ENCODE measurements around the gene CD6. TPM values are rescaled to one million over a fixed set of nuclear protein-coding genes. Genes with fewer than 3 reads are reported as not detected.

CD6 gene
- total RNA-seq, 1 donor from 2014 or later, result not detected

DNA sequence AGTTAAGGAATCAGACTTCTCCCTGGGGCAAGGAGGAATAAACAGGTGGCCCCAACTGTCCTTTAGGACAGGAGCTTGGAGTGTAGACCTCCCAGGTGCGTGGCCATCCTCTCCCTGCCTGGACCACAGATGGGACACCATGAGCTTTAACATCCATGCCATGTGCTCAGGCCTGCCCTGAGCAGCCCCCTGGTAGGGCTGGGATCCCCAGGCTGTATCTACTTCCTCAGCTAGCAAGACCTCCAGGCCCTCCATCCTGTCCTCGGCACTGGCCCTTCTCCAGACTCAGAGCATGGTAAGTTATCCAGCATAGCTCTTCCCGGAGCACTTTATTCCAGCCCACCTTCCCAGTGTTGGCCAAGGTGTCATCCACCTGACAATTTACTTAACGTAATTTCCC lies 5.7 kb downstream of the CD6 start:
- no peak overlapping the region for H3K27ac ChIP-seq
- DNase-seq (ENCODE audit: low spot score), result no peak
- no peak overlapping the region for H3K4me3 ChIP-seq
- Mint-ChIP-seq H3K36me3 (no peaks in the 10 kb centered on the region), H3K9me3 (no peaks in the 10 kb centered on the region), H3K4me1 (peaks cover 12% of the 10 kb centered on the region), H3K4me3 (no peak overlapping the region), H3K27ac (no peak overlapping the region), H3K27me3 (ENCODE audit: insufficient read depth, low read depth) (peaks cover 4% of the 10 kb centered on the region)
- H3K4me1 ChIP-seq, result no peaks in the 10 kb centered on the region
- H3F3A ChIP-seq (ENCODE audit: low read depth), result no peaks in the 10 kb centered on the region
- H4K20me1 ChIP-seq (ENCODE audit: low read depth), result no peaks in the 10 kb centered on the region
- H3K79me2 ChIP-seq (ENCODE audit: low read depth), result no peaks in the 10 kb centered on the region
- H3K27me3 ChIP-seq, result no peaks in the 10 kb centered on the region
- TF ChIP-seq EZH2 (IDR thresholded peaks at IDR 0.05) (no peak), CTCF (IDR thresholded peaks at IDR 0.05) (no peak), EZH2phosphoT487 (IDR thresholded peaks at IDR 0.05) (no peak)
- H3K9ac ChIP-seq, result no peak overlapping the region
- H3K36me3 ChIP-seq, result no peaks in the 10 kb centered on the region
- no peak overlapping the region for H3K4me2 ChIP-seq
- no peak overlapping the region for H2AFZ ChIP-seq (replicated peaks)
- no peaks in the 10 kb centered on the region for H3K9me3 ChIP-seq (ENCODE audit: low read depth)

DNA sequence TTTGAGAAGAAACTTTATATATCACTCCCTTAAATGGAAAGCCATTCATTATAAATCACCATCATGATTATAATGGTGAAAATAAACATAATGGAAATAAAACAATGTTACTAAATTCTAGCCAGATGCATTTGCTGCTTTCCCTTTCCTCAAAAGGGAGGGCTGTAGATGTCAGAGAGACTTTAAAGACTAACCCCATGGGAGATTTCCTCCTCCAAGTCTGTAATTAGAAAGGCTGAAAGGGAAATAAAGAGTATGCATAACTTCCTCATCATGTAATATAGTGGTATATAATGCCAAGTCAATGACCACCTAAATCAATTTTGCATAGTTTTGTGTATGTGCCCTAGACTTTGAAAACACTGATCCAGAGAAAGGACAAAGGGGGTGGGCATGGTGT lies 6.4 kb downstream of the CD6 start:
- Histone ChIP-seq H3K27me3 (no peaks in the 10 kb centered on the region), H3F3A (ENCODE audit: low read depth) (no peaks in the 10 kb centered on the region), H3K4me3 (no peak overlapping the region), H3K27ac (no peak overlapping the region), H3K4me1 (no peaks in the 10 kb centered on the region), H3K4me2 (no peak overlapping the region), H4K20me1 (ENCODE audit: low read depth) (no peaks in the 10 kb centered on the region), H3K36me3 (no peaks in the 10 kb centered on the region), H3K9ac (no peak overlapping the region), H3K9me3 (ENCODE audit: low read depth) (no peaks in the 10 kb centered on the region), H2AFZ (replicated peaks) (no peak overlapping the region), H3K79me2 (ENCODE audit: low read depth) (no peaks in the 10 kb centered on the region)
- Mint-ChIP-seq H3K4me1 (peaks cover 14% of the 10 kb centered on the region), H3K4me3 (no peak overlapping the region), H3K27ac (no peak overlapping the region), H3K9me3 (no peaks in the 10 kb centered on the region), H3K27me3 (ENCODE audit: insufficient read depth, low read depth) (peaks cover 2% of the 10 kb centered on the region), H3K36me3 (no peaks in the 10 kb centered on the region)
- TF ChIP-seq CTCF (IDR thresholded peaks at IDR 0.05) (no peak), EZH2 (IDR thresholded peaks at IDR 0.05) (no peak), EZH2phosphoT487 (IDR thresholded peaks at IDR 0.05) (no peak)
- DNase-seq (ENCODE audit: low spot score), result no peak

- no peak overlapping the region for H3K27ac ChIP-seq
- H3K27me3 Mint-ChIP-seq (ENCODE audit: insufficient read depth, low read depth), result peaks cover 2% of the 10 kb centered on the region
- H3F3A ChIP-seq (ENCODE audit: low read depth), result no peaks in the 10 kb centered on the region
- H3K4me2 ChIP-seq, result no peak overlapping the region
- no peak overlapping the region for H3K4me3 ChIP-seq
- no peak overlapping the region for H3K9ac ChIP-seq
- no peaks in the 10 kb centered on the region for H3K27me3 ChIP-seq
- no peaks in the 10 kb centered on the region for H4K20me1 ChIP-seq (ENCODE audit: low read depth)
- H3K4me3 Mint-ChIP-seq, result no peak overlapping the region
- TF ChIP-seq CTCF (IDR thresholded peaks at IDR 0.05) (no peak), EZH2 (IDR thresholded peaks at IDR 0.05) (no peak), EZH2phosphoT487 (IDR thresholded peaks at IDR 0.05) (no peak)
- H3K36me3 Mint-ChIP-seq, result no peaks in the 10 kb centered on the region
- no peaks in the 10 kb centered on the region for H3K9me3 ChIP-seq (ENCODE audit: low read depth)
- no peaks in the 10 kb centered on the region for H3K9me3 Mint-ChIP-seq
- no peak overlapping the region for H3K27ac Mint-ChIP-seq
- no peaks in the 10 kb centered on the region for H3K36me3 ChIP-seq
- H2AFZ ChIP-seq (replicated peaks), result no peak overlapping the region
- no peaks in the 10 kb centered on the region for H3K4me1 ChIP-seq
- H3K79me2 ChIP-seq (ENCODE audit: low read depth), result no peaks in the 10 kb centered on the region
- no peak for DNase-seq (ENCODE audit: low spot score)
- peaks cover 20% of the 10 kb centered on the region for H3K4me1 Mint-ChIP-seq
These were observed 7.3 kb downstream of the CD6 start for GRCh38 chr11:60978546-60979380.
